Hematopoietic multipotent progenitor cell treated with erythropoietin and hydrocortisone succinate and interleukin-3 and kit ligand, for 8 days (in vitro differentiated cells): ENCODE measurements around the gene SMARCD1.
A peak's percentile ranks its signal among the peaks of the same experiment; 100 is the strongest.
"Not testable (repeated sequence)": the region's sequence is repeated elsewhere in the genome, so short reads cannot be mapped to it uniquely, and the experiment has no call there.

ENCODE experiments used
- DNase-seq: peaks from one replicate; pipeline ENCODE4 v3.0.0-alpha.2; 2015

Gene SMARCD1

GRCh38 chr12:50107416-50108268 is 22.5 kb downstream of the SMARCD1 start:
- DNase-seq: no peak

DNA sequence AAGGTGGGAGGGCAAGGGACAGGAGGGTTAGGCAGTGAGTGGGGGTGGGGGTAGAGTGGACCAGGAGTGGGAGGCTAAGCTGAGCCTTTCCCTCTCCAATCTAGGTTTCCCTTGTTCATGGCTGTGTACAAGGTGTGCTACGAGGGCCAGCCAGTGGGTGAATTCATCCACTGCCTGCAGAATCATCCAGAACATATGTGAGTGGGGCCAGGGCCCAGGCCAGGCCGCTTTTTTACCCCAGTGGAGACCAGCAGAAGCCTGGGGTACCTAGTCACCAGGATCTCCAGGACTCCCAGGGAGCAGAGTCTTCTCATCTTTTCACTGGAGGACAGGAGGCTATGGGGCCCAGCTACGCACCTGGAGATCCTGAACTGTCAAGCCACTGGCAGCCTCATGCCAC is 24.2 kb downstream of the SMARCD1 start:
- no peak for DNase-seq

- DNase-seq: peak; percentile 55
These were observed 25.1 kb downstream of the SMARCD1 start for GRCh38 chr12:50110127-50110761.

DNA sequence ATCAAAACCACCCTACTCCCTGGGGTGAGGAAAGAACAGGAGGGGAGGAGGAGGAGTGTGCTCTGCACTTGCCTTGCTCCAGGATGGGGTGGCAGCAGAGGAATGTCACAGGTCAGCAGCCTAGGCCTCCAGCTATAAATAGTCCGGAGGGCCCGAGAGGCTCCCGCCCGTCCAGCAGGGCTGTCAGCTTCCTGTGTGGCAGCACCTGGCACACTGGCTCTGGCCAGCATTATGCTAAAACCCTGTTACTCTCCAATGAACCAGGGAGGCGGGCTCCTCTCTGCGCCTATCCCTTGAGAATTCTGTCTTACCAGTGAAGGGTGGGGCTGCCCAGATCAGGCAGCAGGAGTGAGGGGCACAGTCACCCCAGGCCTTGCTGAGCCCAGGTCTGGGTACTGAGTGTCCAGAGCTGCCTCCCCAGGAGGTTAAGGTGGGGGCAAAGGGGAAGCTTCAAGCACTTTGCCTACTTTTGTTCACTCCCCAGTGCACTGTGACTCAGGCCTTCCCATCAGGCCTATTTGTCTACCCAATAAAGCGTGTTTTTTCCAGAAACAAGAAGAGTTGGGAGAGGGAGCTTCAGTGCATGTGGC is 25.7 kb downstream of the SMARCD1 start:
- DNase-seq: no peak

DNA sequence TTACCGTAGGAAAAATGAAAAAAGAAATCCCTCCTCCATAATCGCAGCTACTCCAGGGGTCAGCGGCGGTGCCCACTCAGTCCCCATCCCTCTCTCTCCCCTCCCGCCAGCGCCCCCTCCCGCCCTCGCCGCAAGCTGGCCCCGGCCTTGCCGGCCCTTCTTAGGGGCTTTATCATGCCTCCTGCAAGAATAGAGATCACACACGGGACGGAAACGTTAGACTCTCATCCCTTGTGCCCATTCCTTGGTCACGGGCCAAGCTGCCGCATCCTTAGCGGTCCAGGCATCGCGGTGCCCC is 26.2 kb downstream of the SMARCD1 start:
- no peak for DNase-seq

- peak; percentile 99 for DNase-seq
These were observed 26.7 kb downstream of the SMARCD1 start, which contains the start of gene COX14 for GRCh38 chr12:50111693-50112455. Gene COX14, plus strand, starts transcription at chr12:50112236. Its CDS starts 7,808 bp downstream, at chr12:50120044.

GRCh38 chr12:50112456-50113218 is 27.5 kb downstream of the SMARCD1 start:
- peak; percentile 67 for DNase-seq

- DNase-seq: no peak
These were observed 32.0 kb downstream of the SMARCD1 start for GRCh38 chr12:50117057-50117622.

DNA sequence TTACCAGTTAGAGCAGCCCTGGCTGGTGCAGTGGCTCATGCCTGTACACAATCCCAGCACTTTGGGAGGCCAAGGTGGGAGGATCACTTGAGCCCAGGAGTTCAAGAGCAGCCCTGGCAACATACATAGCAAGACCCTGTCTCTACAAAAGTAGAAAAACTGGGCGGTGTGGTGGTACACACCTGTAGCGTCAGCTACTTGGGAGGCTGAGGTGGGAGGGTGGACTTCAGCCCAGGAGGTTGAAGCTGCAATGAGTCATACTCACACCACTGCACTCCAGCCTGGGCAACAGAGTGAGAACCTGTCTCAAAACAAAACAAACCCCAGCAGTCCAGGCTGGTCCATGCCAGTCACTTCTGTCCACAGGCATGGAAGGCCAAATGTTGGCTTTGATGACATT is 34.2 kb downstream of the SMARCD1 start:
- DNase-seq: no peak

DNA sequence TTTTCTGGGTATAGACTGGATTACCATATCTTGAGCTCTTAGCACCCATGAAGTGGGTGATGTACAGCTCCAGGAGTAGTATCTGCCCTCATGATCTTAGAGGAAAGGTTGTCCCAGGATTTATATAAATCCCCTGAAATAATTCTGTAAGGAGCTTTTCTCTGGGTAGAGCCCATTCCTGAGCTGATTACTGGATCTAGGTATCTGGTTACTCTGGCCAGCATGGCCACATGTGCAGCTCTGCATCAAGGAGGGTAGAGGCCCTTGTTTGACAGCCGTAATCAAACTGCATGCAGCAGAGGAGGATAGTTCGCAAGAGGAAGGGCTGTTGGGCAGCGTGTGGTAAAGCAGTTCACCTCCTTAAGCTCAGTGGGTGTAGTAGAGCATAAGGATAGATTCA is 35.4 kb downstream of the SMARCD1 start:
- DNase-seq: no peak

DNA sequence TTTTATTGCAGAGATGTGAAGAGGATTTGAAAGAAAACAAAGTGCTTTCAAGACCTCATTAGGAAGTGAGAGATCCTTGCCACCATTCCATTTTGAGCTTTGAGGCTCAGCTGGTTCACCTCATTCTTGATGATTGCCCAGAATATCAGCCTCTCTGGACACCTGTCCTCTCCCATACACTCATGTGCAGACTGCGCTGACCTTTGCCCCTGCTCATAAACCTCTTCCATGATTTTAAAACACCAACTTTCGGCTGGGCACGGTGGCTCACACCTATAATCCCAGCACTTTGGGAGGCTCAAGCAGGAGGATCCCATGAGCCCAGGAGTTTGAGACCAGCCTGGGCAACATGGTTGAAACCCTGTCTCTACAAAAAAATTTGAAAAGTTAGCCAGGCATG is 35.8 kb downstream of the SMARCD1 start:
- DNase-seq: no peak

DNA sequence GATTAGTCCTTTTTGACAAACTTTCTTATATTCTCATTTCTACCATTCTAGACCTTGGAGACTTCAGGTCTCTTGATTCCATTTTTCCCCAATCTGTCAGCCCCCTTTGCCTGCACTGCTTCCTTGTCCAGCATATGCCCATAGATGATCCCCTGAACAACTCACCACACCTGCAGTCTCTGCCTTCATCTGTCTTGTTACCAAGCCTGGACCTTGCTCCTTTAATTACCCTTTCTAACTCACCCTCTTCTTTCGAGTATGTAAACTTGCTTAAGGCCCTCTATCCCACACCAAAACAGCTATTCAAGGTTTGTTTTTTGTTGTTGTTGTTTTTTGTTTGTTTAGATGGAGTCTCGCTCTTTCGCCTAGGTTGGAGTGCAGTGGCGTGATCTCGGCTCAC is 36.5 kb downstream of the SMARCD1 start:
- no peak for DNase-seq

DNA sequence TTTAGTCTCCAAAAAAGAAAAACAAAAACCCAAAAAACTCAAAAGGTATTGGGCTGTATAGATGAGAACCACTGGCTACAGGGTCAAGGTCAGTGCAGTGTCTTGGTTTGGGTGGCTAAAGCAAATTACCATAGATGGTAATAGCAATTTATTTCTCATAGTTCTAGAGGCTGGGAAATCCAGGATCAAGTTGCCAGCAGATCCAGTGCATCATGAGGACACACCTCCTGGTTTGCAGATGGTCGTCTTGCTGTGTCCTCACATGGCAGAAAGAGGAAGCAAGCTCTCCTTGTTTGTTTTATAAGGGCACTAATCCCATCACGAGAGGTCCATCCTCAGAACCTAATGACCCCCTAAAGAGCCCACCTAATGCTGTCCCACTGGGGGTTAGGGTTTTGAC is 38.1 kb downstream of the SMARCD1 start:
- DNase-seq: no peak

DNA sequence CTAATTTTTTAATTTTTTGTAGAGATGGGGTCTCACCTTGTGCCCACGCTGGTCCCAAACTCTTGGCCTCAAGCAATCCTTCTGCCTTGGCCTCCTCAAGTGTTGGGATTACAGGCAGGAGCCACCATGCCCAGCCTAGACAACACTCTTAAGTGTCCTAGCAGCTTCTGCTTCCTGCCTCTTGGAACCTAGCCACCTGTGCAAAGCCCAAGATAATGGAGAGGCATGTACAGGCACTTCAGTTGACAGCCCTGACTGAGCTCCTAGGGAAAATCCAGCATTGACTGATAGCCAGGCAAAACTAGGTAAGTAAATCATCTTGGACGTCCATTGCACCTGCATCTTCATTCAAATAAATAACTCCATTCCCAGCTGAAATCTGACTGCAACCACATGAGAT is 42.4 kb downstream of the SMARCD1 start:
- DNase-seq: no peak

GRCh38 chr12:50129290-50129689 is 44.1 kb downstream of the SMARCD1 start:
- DNase-seq: no peak

GRCh38 chr12:50132505-50133135 is 47.5 kb downstream of the SMARCD1 start:
- DNase-seq: peak; percentile 70

- DNase-seq: no peak
These were observed 57.9 kb downstream of the SMARCD1 start for GRCh38 chr12:50142993-50143392.

GRCh38 chr12:50145439-50145838 is 60.3 kb downstream of the SMARCD1 start:
- DNase-seq: no peak

DNA sequence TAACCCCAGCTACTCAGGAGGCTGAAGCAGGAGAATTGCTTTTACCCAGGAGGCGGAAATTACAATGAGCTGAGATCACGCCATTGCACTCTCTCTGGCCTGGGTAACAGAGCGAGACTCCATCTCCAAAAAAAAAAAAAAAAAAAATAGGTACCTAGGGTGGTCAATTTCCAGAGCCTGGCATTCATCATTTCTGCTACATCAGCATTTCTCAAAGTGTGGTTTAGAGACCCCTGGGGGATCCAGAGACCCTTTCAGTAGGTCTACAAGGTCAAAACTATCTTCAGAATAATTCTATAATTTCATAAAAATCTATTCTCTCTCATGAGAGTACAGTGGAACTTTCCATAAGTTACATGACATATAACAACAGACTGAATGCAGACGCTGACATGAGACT is 62.1 kb downstream of the SMARCD1 start:
- no peak for DNase-seq

DNA sequence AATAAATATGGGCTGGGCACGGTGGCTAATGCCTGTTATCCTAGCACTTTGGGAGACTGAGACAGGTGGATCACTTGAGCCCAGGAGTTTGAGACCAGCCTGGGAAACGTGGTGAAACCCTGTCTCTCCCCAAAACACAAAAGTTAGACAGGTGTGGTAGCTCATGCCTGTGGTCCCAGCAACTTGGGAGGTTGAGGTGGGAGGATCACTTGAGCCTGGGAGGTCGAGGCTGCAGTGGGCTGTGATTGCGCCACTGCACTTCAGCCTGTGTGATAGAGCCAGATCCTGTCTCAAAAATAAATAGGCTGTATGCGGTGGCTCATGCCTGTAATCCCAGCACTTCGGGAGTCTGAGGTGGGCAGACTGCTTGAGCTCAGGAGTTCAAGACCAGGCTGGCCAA is 62.9 kb downstream of the SMARCD1 start:
- not testable (repeated sequence) for DNase-seq

DNA sequence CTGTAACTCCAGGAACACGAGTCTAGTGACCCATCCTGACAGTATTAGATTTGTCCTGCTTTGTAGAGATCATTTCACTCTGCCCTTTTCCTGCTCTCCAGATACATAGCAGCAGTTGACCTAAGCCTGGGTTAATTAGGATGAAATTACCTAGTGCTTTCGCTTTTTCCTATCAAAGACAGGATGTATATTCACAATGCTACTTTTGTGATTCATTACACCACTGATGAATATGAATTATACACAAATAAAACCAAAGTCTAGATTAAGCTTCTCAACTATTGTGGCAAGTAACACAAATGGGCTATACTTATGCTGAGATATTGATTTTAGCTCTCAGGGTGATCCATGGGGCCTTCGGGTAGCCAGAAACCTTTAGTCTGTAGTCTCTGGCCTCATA is 64.2 kb downstream of the SMARCD1 start:
- no peak for DNase-seq
